Measurements from ENCODE around the gene ANXA3.
"Not testable (repeated sequence)": the region's sequence is repeated elsewhere in the genome, so short reads cannot be mapped to it uniquely, and the experiment has no call there.

DNA sequence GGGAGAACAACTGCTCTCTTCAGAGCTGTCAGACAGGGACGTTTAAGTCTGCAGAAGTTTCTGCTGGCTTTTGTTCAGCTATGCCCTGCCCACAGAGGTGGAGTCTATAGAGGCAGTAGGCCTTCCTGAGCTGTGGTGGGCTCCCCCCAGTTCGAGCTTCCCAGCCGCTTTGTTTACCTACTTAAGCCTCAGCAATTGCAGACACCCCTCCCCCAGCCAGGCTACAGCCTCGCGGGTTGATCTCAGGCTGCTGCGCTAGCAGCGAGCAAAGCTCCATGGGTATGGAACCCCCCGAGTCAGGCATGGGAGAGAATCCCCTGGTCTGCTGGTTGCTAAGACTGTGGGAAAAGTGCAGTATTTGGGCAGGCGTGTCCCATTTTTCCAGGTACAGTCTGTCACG, 45.3 kb upstream of the ANXA3 start:
- TF ChIP-seq, protein P1, sequence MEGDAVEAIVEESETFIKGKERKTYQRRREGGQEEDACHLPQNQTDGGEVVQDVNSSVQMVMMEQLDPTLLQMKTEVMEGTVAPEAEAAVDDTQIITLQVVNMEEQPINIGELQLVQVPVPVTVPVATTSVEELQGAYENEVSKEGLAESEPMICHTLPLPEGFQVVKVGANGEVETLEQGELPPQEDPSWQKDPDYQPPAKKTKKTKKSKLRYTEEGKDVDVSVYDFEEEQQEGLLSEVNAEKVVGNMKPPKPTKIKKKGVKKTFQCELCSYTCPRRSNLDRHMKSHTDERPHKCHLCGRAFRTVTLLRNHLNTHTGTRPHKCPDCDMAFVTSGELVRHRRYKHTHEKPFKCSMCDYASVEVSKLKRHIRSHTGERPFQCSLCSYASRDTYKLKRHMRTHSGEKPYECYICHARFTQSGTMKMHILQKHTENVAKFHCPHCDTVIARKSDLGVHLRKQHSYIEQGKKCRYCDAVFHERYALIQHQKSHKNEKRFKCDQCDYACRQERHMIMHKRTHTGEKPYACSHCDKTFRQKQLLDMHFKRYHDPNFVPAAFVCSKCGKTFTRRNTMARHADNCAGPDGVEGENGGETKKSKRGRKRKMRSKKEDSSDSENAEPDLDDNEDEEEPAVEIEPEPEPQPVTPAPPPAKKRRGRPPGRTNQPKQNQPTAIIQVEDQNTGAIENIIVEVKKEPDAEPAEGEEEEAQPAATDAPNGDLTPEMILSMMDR (IDR thresholded peaks at IDR 0.05): not testable (repeated sequence)
- not testable (repeated sequence) for TF ChIP-seq ELF4 (CRISPR knock-in tag; IDR thresholded peaks at IDR 0.05; ENCODE audit: low read depth); TCF7 (CRISPR knock-in tag; IDR thresholded peaks at IDR 0.05; ENCODE audit: low read depth); ZBTB21 (CRISPR knock-in tag; IDR thresholded peaks at IDR 0.05; ENCODE audit: borderline replicate concordance); CBFB (CRISPR knock-in tag; IDR thresholded peaks at IDR 0.05; ENCODE audit: low read depth); KAT7 (CRISPR knock-in tag; IDR thresholded peaks at IDR 0.05; ENCODE audit: borderline replicate concordance); MYBL2 (CRISPR knock-in tag; IDR thresholded peaks at IDR 0.05); CREB1 (CRISPR knock-in tag; IDR thresholded peaks at IDR 0.05); NFYB (CRISPR knock-in tag; conservative IDR thresholded peaks at IDR 0.05; ENCODE audit: low read depth); JUN (CRISPR knock-in tag; IDR thresholded peaks at IDR 0.05); ZNF121 (CRISPR knock-in tag; IDR thresholded peaks at IDR 0.05)
- TF ChIP-seq, protein P2, sequence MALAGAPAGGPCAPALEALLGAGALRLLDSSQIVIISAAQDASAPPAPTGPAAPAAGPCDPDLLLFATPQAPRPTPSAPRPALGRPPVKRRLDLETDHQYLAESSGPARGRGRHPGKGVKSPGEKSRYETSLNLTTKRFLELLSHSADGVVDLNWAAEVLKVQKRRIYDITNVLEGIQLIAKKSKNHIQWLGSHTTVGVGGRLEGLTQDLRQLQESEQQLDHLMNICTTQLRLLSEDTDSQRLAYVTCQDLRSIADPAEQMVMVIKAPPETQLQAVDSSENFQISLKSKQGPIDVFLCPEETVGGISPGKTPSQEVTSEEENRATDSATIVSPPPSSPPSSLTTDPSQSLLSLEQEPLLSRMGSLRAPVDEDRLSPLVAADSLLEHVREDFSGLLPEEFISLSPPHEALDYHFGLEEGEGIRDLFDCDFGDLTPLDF (CRISPR knock-in tag; IDR thresholded peaks at IDR 0.05): not testable (repeated sequence)
- TF ChIP-seq, protein P3, sequence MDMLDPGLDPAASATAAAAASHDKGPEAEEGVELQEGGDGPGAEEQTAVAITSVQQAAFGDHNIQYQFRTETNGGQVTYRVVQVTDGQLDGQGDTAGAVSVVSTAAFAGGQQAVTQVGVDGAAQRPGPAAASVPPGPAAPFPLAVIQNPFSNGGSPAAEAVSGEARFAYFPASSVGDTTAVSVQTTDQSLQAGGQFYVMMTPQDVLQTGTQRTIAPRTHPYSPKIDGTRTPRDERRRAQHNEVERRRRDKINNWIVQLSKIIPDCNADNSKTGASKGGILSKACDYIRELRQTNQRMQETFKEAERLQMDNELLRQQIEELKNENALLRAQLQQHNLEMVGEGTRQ (CRISPR knock-in tag; IDR thresholded peaks at IDR 0.05): not testable (repeated sequence)
- TF ChIP-seq, protein P4, sequence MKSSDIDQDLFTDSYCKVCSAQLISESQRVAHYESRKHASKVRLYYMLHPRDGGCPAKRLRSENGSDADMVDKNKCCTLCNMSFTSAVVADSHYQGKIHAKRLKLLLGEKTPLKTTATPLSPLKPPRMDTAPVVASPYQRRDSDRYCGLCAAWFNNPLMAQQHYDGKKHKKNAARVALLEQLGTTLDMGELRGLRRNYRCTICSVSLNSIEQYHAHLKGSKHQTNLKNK (CRISPR knock-in tag; IDR thresholded peaks at IDR 0.05): not testable (repeated sequence)
